Epithelial cell of proximal tubule (primary cell): ENCODE data around the gene TMEM184B. TPM values are rescaled to one million over a fixed set of nuclear protein-coding genes. Genes with fewer than 3 reads are reported as not detected.

Source experiments
- DNase-seq: peaks from one replicate; pipeline ENCODE4 v3.0.0-alpha.2; 2011; ENCODE audit warnings: low read depth
- H3K4me3 ChIP-seq: 2 replicates; pipeline ENCODE4 v1.5.1; 2011; ENCODE audit warnings: low read depth, mild to moderate bottlenecking, low read length
- total RNA-seq: library from RNA; depleted of rRNA; stranded (reverse); fragments of >200 nt; gene quantifications from 2 replicates; pipeline ENCODE4 v1.2.3, GENCODE V29; 2015
- TF ChIP-seq, protein P1 (sequence below): conservative IDR thresholded peaks from 2 replicates; pipeline ENCODE4 v1.5.1; 2012; ENCODE audit warnings: low read depth, mild to moderate bottlenecking, low read length

The TMEM184B gene
- total RNA-seq, 1 donor from 2014 or later, result 90.2 TPM

DNA sequence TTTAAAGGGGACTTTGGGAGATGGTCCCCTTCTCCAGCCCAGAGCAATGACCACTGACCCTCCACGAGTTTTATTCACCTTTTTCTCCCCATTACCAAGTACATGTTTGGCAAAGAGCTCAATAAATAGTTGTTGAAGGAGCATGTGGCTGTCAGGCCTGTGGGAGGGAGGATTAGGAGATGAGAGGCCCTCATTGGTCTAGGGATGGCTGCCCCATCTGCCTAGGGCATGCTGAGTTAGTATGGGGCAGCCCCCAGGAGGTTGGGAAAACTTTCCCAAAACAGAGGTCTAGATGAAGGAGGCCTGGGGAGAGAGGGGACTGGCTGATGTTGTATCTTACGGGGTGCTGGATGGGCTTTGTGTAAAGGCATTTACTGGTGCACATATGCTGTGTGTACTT, 60.4 kb downstream of the TMEM184B start:
- DNase-seq, result no peak
- no peak overlapping the region for H3K4me3 ChIP-seq
- TF ChIP-seq, protein P1, sequence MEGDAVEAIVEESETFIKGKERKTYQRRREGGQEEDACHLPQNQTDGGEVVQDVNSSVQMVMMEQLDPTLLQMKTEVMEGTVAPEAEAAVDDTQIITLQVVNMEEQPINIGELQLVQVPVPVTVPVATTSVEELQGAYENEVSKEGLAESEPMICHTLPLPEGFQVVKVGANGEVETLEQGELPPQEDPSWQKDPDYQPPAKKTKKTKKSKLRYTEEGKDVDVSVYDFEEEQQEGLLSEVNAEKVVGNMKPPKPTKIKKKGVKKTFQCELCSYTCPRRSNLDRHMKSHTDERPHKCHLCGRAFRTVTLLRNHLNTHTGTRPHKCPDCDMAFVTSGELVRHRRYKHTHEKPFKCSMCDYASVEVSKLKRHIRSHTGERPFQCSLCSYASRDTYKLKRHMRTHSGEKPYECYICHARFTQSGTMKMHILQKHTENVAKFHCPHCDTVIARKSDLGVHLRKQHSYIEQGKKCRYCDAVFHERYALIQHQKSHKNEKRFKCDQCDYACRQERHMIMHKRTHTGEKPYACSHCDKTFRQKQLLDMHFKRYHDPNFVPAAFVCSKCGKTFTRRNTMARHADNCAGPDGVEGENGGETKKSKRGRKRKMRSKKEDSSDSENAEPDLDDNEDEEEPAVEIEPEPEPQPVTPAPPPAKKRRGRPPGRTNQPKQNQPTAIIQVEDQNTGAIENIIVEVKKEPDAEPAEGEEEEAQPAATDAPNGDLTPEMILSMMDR, result no peak

DNA sequence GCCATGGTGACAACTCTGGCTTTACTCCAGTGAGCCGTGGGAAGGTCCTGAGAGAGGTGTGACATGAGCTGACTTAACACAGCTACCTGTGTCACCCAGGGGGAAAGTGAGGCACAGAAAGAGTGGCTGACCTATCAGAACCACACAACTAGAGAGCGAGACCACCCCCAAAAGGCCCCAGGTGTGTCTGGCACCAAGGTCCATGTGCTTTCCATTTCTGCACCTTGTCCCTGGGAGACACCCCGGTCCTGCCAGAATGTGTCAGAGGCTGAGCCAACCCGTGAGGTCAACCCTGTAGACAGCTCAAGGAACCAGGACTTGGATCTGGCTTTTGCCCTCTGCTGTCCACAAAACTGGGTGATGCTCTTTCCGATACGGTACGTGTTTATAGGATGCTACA, 61.3 kb downstream of the TMEM184B start:
- TF ChIP-seq, protein P1, result no peak
- H3K4me3 ChIP-seq, result no peak overlapping the region
- no peak for DNase-seq

DNA sequence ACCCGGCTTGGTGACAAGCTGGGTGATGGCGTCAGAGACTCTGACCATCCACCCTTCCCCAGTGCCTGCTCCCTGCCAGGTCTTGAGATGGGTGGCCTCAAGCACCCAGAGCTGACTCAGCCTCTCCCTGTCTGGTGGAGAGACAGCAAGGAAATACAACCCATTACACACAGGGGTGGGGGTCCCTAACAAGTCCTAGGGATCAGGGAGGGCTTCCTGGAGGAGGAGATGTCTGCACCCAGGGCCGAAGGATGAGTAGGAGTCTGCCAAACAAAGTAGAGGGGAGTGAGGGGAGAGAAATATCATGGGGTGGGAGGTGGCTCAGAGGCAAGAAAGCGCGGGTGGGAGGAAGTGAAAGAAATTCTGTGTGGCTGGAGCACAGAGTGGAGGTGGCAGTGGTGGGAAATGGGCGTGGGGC, 64.2 kb downstream of the TMEM184B start:
- no peak overlapping the region for H3K4me3 ChIP-seq
- TF ChIP-seq, protein P1, result no peak
- DNase-seq, result no peak

DNA sequence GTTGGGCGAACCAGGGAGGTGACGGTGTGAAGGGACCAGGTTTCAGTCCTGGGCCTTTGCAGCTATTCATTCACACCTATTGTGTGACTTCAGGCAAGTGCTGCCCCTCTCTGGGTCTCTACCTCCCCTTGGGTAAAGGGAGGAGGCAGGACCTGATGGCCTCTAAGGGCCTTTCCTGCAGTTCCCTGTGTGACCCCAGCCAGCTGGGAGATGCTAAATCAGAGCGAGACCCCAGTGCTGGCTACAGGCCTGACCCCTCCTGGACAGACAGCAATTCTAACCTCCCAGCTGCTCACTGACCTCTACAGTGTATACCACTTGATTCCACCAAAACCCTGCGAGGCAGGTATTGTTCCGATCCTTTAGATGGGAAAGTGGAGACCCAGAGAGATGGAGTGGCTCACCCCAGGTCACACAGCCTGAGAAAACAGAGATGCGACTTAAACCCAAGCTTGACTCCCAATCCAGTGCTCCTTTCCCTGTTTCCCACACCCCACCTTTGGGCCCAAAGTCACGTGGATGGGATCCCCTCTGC, 64.8 kb downstream of the TMEM184B start:
- H3K4me3 ChIP-seq, result no peak overlapping the region
- no peak for DNase-seq
- TF ChIP-seq, protein P1, result no peak

DNA sequence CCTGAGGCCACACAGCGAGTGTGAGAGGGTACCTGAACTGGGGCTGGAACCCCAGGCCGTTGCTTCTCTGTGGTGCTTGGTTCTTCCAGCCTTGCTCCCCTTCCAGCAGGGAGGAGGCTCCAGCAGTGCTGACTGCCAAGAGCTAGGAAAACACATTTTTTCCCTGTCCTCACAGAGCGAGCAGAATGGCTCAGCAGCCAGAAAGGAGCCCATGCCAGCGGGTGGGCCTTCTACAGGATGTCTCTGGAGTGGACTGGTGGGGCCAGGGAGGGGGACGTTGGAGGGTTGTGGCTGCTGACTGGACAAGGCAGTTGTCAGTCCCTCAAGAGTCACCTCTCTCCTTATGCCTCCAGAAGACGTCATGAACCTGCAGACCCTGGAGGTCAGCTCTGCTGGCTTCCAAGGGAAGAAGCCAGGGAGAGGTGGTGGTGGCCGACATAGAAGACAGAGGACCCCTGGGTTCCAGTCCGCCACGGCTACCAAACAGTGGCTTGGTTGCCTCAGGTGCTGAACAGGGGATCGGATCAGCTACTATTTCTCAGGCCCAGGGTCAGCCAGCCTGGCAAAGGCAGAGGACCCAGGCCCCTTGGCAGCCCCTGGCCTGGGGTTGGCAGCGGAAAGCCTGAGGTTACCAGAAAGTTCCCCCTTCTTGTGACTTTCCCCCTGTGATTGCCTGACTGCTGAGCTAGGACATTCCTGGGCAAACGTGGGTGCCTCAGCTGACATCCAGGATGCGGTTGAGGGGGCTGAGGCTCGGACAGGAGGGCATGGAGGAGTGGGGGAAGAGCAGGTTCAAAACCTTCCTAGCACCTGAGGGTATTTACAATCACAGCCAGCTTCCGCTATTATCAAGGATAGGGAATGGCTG, 67.3 kb downstream of the TMEM184B start:
- no peak for DNase-seq
- TF ChIP-seq, protein P1, result no peak
- no peak overlapping the region for H3K4me3 ChIP-seq

DNA sequence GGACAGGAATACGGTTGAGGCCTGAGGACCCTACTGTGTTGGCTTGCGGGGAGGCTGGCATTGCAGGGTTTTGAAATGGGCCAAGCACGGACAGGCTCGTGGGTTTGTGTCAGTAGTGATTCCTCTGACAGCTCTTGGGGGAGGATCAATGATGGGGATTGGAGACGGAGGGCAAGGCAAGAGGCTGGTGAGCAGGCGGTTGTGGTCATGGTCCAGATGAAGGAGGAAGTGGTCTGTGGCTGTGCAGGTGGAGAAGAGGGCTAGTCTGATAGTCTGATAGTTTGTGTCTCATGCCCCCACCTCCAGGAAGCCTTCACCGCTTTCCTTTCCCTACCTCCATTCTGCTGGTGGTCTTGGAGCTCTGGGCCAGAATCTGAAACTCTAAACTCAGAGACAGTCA, 68.0 kb downstream of the TMEM184B start:
- TF ChIP-seq, protein P1, result no peak
- no peak for DNase-seq
- H3K4me3 ChIP-seq, result no peak overlapping the region
